ENCODE results near the gene TLR7. TPM values are rescaled to one million over a fixed set of nuclear protein-coding genes. Genes with fewer than 3 reads are reported as not detected.

Gene TLR7
- total RNA-seq, 4 donors from 2014 or later: 0.15 to 0.38 (median 0.23) TPM

GRCh38 chrX:12825801-12826200, 41.1 kb upstream of the TLR7 start:
- no peak for TF ChIP-seq POLR2A (IDR thresholded peaks at IDR 0.05)
- TF ChIP-seq, protein P1, sequence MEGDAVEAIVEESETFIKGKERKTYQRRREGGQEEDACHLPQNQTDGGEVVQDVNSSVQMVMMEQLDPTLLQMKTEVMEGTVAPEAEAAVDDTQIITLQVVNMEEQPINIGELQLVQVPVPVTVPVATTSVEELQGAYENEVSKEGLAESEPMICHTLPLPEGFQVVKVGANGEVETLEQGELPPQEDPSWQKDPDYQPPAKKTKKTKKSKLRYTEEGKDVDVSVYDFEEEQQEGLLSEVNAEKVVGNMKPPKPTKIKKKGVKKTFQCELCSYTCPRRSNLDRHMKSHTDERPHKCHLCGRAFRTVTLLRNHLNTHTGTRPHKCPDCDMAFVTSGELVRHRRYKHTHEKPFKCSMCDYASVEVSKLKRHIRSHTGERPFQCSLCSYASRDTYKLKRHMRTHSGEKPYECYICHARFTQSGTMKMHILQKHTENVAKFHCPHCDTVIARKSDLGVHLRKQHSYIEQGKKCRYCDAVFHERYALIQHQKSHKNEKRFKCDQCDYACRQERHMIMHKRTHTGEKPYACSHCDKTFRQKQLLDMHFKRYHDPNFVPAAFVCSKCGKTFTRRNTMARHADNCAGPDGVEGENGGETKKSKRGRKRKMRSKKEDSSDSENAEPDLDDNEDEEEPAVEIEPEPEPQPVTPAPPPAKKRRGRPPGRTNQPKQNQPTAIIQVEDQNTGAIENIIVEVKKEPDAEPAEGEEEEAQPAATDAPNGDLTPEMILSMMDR (IDR thresholded peaks at IDR 0.05): no peak
- H3K4me3 ChIP-seq (ENCODE audit: low read depth, poor library complexity, severe bottlenecking): no peak overlapping the region
- intact Hi-C loops (cut with DNase I; ENCODE audit: low total_unique reads): no loop called here
- 83 to 85% methylated on average over 8 of the region's 8 CpGs for WGBS, 2 donors
- no peak for DNase-seq (ENCODE audit: low spot score in 2 of 2)

GRCh38 chrX:12843061-12843667, 23.7 kb upstream of the TLR7 start:
- intact Hi-C loops (cut with DNase I; ENCODE audit: low total_unique reads): no loop called here
- WGBS, 2 donors: 69 to 94% methylated on average over 2 of the region's 2 CpGs
- no peak overlapping the region for H3K4me3 ChIP-seq (ENCODE audit: low read depth, poor library complexity, severe bottlenecking)
- no peak for DNase-seq (ENCODE audit: low spot score in 2 of 2)
- TF ChIP-seq, protein P1 (IDR thresholded peaks at IDR 0.05): no peak
- no peak for TF ChIP-seq POLR2A (IDR thresholded peaks at IDR 0.05)

GRCh38 chrX:12843668-12844279, 23.1 kb upstream of the TLR7 start:
- no peak for DNase-seq (ENCODE audit: low spot score in 2 of 2)
- intact Hi-C loops (cut with DNase I; ENCODE audit: low total_unique reads): no loop called here
- no peak overlapping the region for H3K4me3 ChIP-seq (ENCODE audit: low read depth, poor library complexity, severe bottlenecking)
- 60 to 61% methylated on average over 6 of the region's 6 CpGs for WGBS, 2 donors
- TF ChIP-seq, protein P1 (IDR thresholded peaks at IDR 0.05): no peak
- TF ChIP-seq POLR2A (IDR thresholded peaks at IDR 0.05): no peak

DNA sequence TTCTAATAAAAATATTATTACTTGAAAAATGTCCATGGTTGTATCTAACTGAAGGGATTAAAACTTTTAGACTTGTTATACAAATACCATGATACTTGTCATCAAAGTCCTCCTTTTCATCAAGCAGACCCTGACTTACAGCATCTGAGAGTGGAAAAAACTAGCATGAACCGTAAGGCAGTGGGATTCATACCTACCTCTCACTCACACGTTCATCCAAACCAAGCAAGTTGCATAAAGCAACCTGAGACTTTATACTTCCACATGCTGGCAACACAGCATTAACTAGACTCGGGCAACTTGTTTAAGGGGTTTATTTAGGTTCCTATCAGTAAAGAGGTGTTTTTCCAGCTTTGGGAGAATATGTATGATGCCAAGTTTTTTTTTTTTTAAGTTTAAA, 22.6 kb upstream of the TLR7 start:
- 61 to 69% methylated on average over 3 of the region's 3 CpGs for WGBS, 2 donors
- no peak overlapping the region for H3K4me3 ChIP-seq (ENCODE audit: low read depth, poor library complexity, severe bottlenecking)
- DNase-seq (ENCODE audit: low spot score in 2 of 2): no peak
- TF ChIP-seq, protein P1 (IDR thresholded peaks at IDR 0.05): no peak
- intact Hi-C loops (cut with DNase I; ENCODE audit: low total_unique reads): no loop called here

DNA sequence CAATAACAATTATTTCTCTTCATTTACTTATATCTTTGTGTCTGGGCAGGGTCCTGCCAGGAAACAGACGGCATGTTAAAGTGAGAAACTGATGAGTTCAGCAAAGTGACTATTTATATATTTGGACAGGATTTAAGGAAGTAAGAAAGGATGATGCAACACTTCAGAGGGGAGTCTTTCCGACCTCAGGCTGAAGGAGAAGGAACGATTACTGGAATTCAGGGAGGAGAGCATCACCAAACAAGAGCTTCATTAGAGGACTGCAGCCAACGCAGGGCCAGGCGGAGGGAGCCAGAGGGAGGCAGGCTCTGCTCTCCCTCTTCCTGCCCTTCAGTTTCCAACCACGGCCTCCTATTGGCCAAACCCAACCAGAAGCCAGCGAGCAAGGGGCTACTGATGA, 1.5 kb upstream of the TLR7 start:
- H3K4me3 ChIP-seq (ENCODE audit: low read depth, poor library complexity, severe bottlenecking): no peak overlapping the region
- intact Hi-C loops (cut with DNase I; ENCODE audit: low total_unique reads): no loop called here
- TF ChIP-seq, protein P1 (IDR thresholded peaks at IDR 0.05): no peak
- no peak for TF ChIP-seq POLR2A (IDR thresholded peaks at IDR 0.05)
- no peak for DNase-seq (ENCODE audit: low spot score in 2 of 2)
- 57 to 63% methylated on average over 6 to 7 of the region's 7 CpGs for WGBS, 2 donors

GRCh38 chrX:12867685-12868084, 813 bp downstream of the TLR7 start:
- intact Hi-C loops (cut with DNase I; ENCODE audit: low total_unique reads): no loop called here
- 40 to 53% methylated on average over 4 of the region's 4 CpGs for WGBS, 2 donors
- TF ChIP-seq, protein P1 (IDR thresholded peaks at IDR 0.05): no peak
- TF ChIP-seq POLR2A (IDR thresholded peaks at IDR 0.05): no peak
- DNase-seq (ENCODE audit: low spot score in 2 of 2): no peak
- H3K4me3 ChIP-seq (ENCODE audit: low read depth, poor library complexity, severe bottlenecking): no peak overlapping the region

Measured in lower leg skin (tissue), 4 donors.